Activated CD4-positive, alpha-beta T cell treated with anti-CD3 and anti-CD28 coated beads, Interleukin-2, amount 10 ng/mL, durations not matched to agents 24 days and 14 days (primary cell): Measurements from ENCODE around the gene RAB3GAP2. TPM values are rescaled to one million over a fixed set of nuclear protein-coding genes. Genes with fewer than 3 reads are reported as not detected.
A peak's percentile ranks its signal among the peaks of the same experiment; 100 is the strongest.
"Not testable (repeated sequence)": the region's sequence is repeated elsewhere in the genome, so short reads cannot be mapped to it uniquely, and the experiment has no call there.

Experiments used
- DNase-seq: peaks from one replicate; pipeline ENCODE4 v3.0.0; 2022
- H3K27ac Mint-ChIP-seq: one replicate; pipeline ENCODE4 v1.8.0; 2022; ENCODE audit warnings: mild to moderate bottlenecking, mixed read lengths
- H3K27me3 Mint-ChIP-seq: one replicate; pipeline ENCODE4 v1.8.0; 2022; ENCODE audit warnings: mixed read lengths
- H3K36me3 Mint-ChIP-seq: one replicate; pipeline ENCODE4 v1.8.0; 2022; ENCODE audit warnings: low read depth, mild to moderate bottlenecking, mixed read lengths
- H3K4me1 Mint-ChIP-seq: one replicate; pipeline ENCODE4 v1.8.0; 2021; ENCODE audit warnings: mixed read lengths
- H3K4me3 Mint-ChIP-seq: one replicate; pipeline ENCODE4 v1.8.0; 2022; ENCODE audit warnings: mild to moderate bottlenecking, moderate library complexity, mixed read lengths
- H3K9me3 Mint-ChIP-seq: one replicate; pipeline ENCODE4 v1.8.0; 2021; ENCODE audit warnings: mixed read lengths
- intact Hi-C: fragments of 100-400 bp; cut with micrococcal nuclease; formaldehyde crosslinking; loops from one replicate; pipeline ENCODE4 v1.15.1; 2023
- total RNA-seq: library from RNA; stranded (reverse); gene quantifications from 2 replicates; pipeline ENCODE4 v1.2.3, GENCODE V29; 2022

RAB3GAP2 gene
- total RNA-seq, 1 donor from 2014 or later: 55.0 TPM

DNA sequence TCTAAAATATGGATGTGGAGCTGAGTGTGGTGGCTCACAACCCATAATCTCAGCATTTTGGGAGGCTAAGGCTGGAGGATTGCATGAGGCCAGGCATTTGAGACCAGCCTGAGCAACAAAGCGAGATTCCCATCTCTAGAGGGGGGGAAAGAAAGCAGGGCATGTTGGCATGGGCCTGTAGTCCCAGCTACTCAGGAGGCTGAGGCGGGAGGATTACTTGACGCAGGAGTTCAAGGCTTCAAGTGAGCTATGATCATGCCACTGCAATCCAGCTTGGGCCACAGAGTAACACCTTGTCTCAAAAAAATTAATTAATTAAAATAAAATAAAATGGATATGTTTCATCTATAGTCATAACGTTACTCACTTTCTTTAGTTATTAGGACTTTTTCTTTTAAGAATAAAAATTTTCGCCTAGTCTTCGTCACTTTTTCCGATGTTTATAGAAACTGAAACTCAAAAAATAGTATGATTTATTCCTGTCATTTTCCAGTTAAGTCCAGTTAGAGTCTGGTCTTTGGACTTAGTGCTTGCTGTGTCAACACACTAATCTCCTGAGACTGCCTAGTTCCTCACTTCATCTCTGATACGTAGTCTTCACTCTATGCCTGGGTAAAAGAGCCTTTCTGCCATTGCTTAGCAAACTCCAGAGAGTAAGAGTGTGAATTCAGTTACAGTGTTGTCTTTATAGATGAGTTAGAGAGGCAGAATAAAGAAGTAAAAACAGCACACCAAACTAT lies 150.3 kb downstream of the RAB3GAP2 start:
- Mint-ChIP-seq H3K27ac (peak overlapping the region; percentile 2), H3K9me3 (no peaks in the 10 kb centered on the region), H3K4me1 (peaks cover 10% of the 10 kb centered on the region), H3K27me3 (no peaks in the 10 kb centered on the region), H3K4me3 (no peak overlapping the region), H3K36me3 (peaks cover 19% of the 10 kb centered on the region)
- intact Hi-C loops: no loop called here
- peak; percentile 43 for DNase-seq

DNA sequence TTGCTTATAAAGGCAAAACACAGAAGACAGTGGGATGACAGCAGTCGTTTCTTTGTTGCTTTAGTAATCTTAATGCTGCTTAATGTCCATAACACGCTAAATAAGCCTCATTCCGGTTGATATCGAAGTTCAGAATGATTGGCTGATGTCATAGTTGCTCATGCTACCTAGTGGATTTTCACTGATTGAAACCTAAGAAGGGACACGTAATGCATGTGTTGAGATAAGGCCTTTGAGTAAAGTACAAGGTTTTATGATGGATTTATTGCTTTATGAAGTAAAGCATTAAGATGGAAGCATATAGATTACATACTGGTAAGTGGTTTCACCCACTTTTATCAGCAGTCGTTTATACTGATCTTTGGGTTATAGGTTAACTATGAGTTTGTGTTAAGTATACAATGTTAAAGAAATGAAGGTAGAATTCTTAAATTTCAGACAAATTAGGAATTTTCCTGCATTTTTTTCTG lies 153.2 kb downstream of the RAB3GAP2 start:
- Mint-ChIP-seq H3K36me3 (peaks cover 24% of the 10 kb centered on the region), H3K27me3 (no peaks in the 10 kb centered on the region), H3K9me3 (no peaks in the 10 kb centered on the region), H3K27ac (no peak overlapping the region), H3K4me3 (no peak overlapping the region), H3K4me1 (peaks cover 4% of the 10 kb centered on the region)
- intact Hi-C loops: no loop called here
- peak; percentile 22 for DNase-seq

DNA sequence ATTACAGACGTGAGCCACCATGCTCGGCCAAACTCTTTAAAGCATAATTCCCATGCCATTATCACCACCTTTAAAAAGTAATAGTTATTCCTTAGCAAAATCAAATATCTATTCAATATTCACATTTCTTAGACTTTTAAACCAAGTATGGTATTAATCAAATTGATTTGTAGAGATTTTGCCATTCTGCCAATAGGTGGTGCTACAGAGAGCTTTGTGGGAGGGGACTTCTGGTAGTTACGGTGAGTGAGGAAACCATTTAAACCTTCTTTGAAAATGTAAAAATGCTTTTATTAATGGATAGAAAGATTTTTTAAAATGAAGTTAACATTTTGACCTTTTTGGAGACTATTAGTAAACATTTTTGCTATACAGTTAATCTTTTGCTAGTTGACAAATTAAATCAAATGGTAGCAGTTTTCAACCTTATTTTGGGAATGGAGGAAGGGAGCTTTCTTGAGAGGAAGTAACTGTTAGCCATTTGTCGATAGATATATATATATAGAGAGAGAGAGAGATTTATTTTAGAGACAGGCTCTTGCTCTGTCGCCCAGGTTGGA lies 159.0 kb downstream of the RAB3GAP2 start:
- intact Hi-C loops: no loop called here
- Mint-ChIP-seq H3K27me3 (no peaks in the 10 kb centered on the region), H3K4me1 (peaks cover 6% of the 10 kb centered on the region), H3K27ac (no peak overlapping the region), H3K36me3 (peaks cover 36% of the 10 kb centered on the region), H3K4me3 (no peak overlapping the region), H3K9me3 (no peaks in the 10 kb centered on the region)
- peak; percentile 77 for DNase-seq

DNA sequence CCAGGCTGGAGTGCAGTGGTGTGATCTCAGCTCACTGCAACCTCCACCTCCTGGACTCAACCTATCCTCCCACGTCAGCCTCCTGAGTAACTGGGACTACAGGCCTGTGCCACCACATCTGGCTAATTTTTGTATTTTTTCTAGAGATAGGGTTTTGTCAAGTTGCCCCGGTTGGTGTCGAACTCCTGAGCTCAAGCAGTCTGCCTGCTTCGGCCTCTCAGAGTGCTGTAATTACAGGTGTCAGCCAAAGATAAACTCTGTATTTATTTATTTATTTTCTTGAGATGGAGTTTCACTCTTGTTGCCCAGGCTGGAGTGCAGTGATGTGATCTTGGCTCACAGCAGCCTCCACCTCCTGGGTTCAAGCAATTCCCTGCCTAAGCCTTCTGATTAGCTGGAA lies 159.7 kb downstream of the RAB3GAP2 start:
- H3K9me3 Mint-ChIP-seq, H3K27me3 Mint-ChIP-seq, H3K4me1 Mint-ChIP-seq, intact Hi-C loops, H3K27ac Mint-ChIP-seq, H3K4me3 Mint-ChIP-seq: not testable (repeated sequence)
- H3K36me3 Mint-ChIP-seq: peaks cover 39% of the 10 kb centered on the region
- peak; percentile 51 for DNase-seq

DNA sequence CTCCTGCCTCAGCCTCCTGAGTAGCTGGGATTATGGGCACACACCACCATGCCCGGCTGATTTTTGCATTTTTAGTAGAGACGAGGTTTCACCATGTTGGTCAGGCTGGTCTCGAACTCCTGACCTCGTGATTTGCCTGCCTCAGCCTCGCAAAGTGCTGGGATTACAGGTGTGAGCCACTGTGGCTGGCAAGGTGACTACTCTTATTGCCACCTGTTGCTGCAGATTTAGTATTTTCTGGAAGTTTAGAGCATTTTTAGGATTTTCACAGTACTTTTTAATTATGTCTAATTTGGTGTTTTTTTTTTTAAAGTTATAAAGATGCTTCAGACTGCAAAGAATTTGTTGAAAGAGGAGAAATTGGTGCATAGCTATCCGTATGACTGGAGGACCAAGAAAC lies 161.8 kb downstream of the RAB3GAP2 start:
- peaks cover 46% of the 10 kb centered on the region for H3K36me3 Mint-ChIP-seq
- H3K27me3 Mint-ChIP-seq, H3K4me1 Mint-ChIP-seq, intact Hi-C loops, H3K9me3 Mint-ChIP-seq, H3K27ac Mint-ChIP-seq, H3K4me3 Mint-ChIP-seq: not testable (repeated sequence)
- DNase-seq: peak; percentile 24

DNA sequence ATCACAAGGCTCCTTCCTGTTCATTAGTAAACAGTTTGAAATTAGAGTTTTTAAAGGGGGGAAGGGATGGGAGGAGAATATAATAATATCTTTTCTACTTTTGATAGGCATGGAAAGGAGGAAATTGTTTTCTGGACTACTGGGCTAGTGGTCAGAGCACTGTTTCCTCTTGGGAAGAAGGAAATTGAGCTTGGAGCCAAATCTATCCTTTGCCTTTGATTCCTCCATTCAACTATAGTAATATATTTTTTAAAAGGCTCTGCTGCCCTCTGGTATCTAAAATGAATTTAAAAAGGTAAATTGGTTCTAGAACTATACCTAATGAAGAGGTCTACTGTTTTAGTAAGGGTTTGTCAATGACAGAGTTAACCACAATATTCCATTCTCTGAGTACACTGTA lies 172.4 kb downstream of the RAB3GAP2 start:
- DNase-seq: no peak
- H3K27me3 Mint-ChIP-seq: no peaks in the 10 kb centered on the region
- intact Hi-C loops: loop anchor here (10.0 kb wide), 1 partner anchor 1815 kb away; the partner anchor contains the start of gene RRP15
- H3K4me1 Mint-ChIP-seq: peaks cover 19% of the 10 kb centered on the region
- no peak overlapping the region for H3K27ac Mint-ChIP-seq
- no peak overlapping the region for H3K4me3 Mint-ChIP-seq
- H3K36me3 Mint-ChIP-seq: peaks cover 43% of the 10 kb centered on the region
- H3K9me3 Mint-ChIP-seq: no peaks in the 10 kb centered on the region

Other genes starting within 250 kb of the RAB3GAP2 start
- 182 and 200 TPM in 2 replicates for gene EPRS1, start 225.9 kb downstream of the RAB3GAP2 start, total RNA-seq
- 24.9 and 27.2 TPM in 2 replicates for gene BPNT1, start 182.7 kb downstream of the RAB3GAP2 start, total RNA-seq
- 80.1 and 84.3 TPM in 2 replicates for gene IARS2, start 178.3 kb downstream of the RAB3GAP2 start, total RNA-seq